22Rv1 (cell line): ENCODE results near the gene TRANK1.

Experiments
- CTCF ChIP-seq: fragments of 450-650 bp; IDR thresholded peaks from 2 replicates; pipeline ENCODE4 v1.5.1; 2017; ENCODE audit warnings: mild to moderate bottlenecking
- ZFX ChIP-seq: fragments of 450-650 bp; IDR thresholded peaks from 2 replicates; pipeline ENCODE4 v1.6.1; 2017; ENCODE audit warnings: antibody characterized with exemption, borderline replicate concordance

GRCh38 chr3:36786921-36787890 lies 157.6 kb downstream of the TRANK1 start:
- TF ChIP-seq CTCF (no peak), ZFX (no peak)
